Smooth muscle cell (in vitro differentiated cells): ENCODE measurements around the gene KCNJ12. TPM values are rescaled to one million over a fixed set of nuclear protein-coding genes. Genes with fewer than 3 reads are reported as not detected.
"Not testable (repeated sequence)": the region's sequence is repeated elsewhere in the genome, so short reads cannot be mapped to it uniquely, and the experiment has no call there.

ENCODE experiments used
- DNase-seq: peaks from one replicate; lab custom pipeline; 2025; ENCODE audit not compliant: unreplicated experiment; lab: John Stamatoyannopoulos, UW
- H2AFZ ChIP-seq: fragments of 200-600 bp; sonication (generic); 2 replicates; pipeline ENCODE4 v1.6.0; 2016; ENCODE audit warnings: antibody characterized with exemption, low read depth, mild to moderate bottlenecking
- H3F3A ChIP-seq: fragments of 200-600 bp; sonication (generic); 2 replicates; pipeline ENCODE4 v1.6.0; 2017; ENCODE audit warnings: antibody characterized with exemption, low read depth
- H3K27ac ChIP-seq: fragments of 200-600 bp; sonication (generic); 2 replicates; pipeline ENCODE4 v1.5.1; 2016; ENCODE audit warnings: low read depth, mild to moderate bottlenecking
- H3K27me3 ChIP-seq: fragments of 200-600 bp; sonication (generic); 2 replicates; pipeline ENCODE4 v1.6.1; 2016; ENCODE audit warnings: low read depth, mild to moderate bottlenecking
- H3K36me3 ChIP-seq: fragments of 200-600 bp; sonication (generic); 2 replicates; pipeline ENCODE4 v1.5.1; 2016; ENCODE audit warnings: low read depth
- H3K4me1 ChIP-seq: fragments of 200-600 bp; sonication (generic); 2 replicates; pipeline ENCODE4 v1.5.1; 2016; ENCODE audit warnings: low read depth
- H3K4me2 ChIP-seq: fragments of 200-600 bp; sonication (generic); 2 replicates; pipeline ENCODE4 v1.6.0; 2016; ENCODE audit warnings: mild to moderate bottlenecking
- H3K4me3 ChIP-seq: fragments of 200-600 bp; sonication (generic); 2 replicates; pipeline ENCODE4 v1.5.1; 2016; ENCODE audit warnings: mild to moderate bottlenecking
- H3K79me2 ChIP-seq: fragments of 200-600 bp; sonication (generic); 2 replicates; pipeline ENCODE4 v1.6.0; 2016; ENCODE audit warnings: low read depth, mild to moderate bottlenecking
- H3K9ac ChIP-seq: fragments of 200-600 bp; sonication (generic); 2 replicates; pipeline ENCODE4 v1.6.0; 2016; ENCODE audit warnings: low read depth
- H3K9me3 ChIP-seq: fragments of 200-600 bp; sonication (generic); replicated peaks from 2 replicates; pipeline ENCODE4 v1.5.1; 2016; ENCODE audit warnings: low read depth
- H4K20me1 ChIP-seq: fragments of 200-600 bp; sonication (generic); 2 replicates; pipeline ENCODE4 v1.6.0; 2016; ENCODE audit warnings: low read depth
- CTCF ChIP-seq: fragments of 200-600 bp; sonication (generic); IDR thresholded peaks from 2 replicates; pipeline ENCODE4 v1.5.1; 2017; ENCODE audit warnings: borderline replicate concordance, mild to moderate bottlenecking, antibody characterized with exemption; ENCODE audit not compliant: insufficient read depth, poor library complexity, severe bottlenecking
- WGBS: methylation state at CpG from one replicate; pipeline ENCODE4 v1.1.7; 2016; ENCODE audit warnings: low lambda C conversion rate; 5-methylcytosine and 5-hydroxymethylcytosine counted together
- polyA plus RNA-seq: library from polyadenylated mRNA; unstranded; fragments of >200 nt; fragmentation: Nextera tagmentation; extraction: Ambion mirVana; gene quantifications from 2 replicates; pipeline ENCODE4 v1.2.1, GENCODE V29; 2016
- total RNA-seq: library from RNA; depleted of rRNA; stranded (reverse); fragments of >200 nt; gene quantifications from 2 replicates; pipeline ENCODE4 v1.2.3, GENCODE V29; 2014

The KCNJ12 gene
- total and polyA plus RNA-seq, 2 experiments from 2014 or later: 0.04 to 0.18 TPM

GRCh38 chr17:21419299-21420239, 43.4 kb downstream of the KCNJ12 start:
- Histone ChIP-seq H3K9me3 (no peaks in the 10 kb centered on the region), H3K36me3 (no peaks in the 10 kb centered on the region), H2AFZ (no peak overlapping the region), H4K20me1 (no peaks in the 10 kb centered on the region), H3F3A (no peaks in the 10 kb centered on the region), H3K27me3 (no peaks in the 10 kb centered on the region), H3K79me2 (no peaks in the 10 kb centered on the region), H3K27ac (no peak overlapping the region), H3K4me1 (no peaks in the 10 kb centered on the region), H3K4me3 (no peak overlapping the region), H3K4me2 (no peak overlapping the region), H3K9ac (no peak overlapping the region)
- WGBS: 79% methylated on average over 25 of the region's 25 CpGs
- no peak for TF ChIP-seq CTCF
- no peak for DNase-seq

- not testable (repeated sequence) for H3K36me3 ChIP-seq, H2AFZ ChIP-seq, H3K4me3 ChIP-seq, H3K9me3 ChIP-seq, H3K27ac ChIP-seq, H3K4me2 ChIP-seq, H3F3A ChIP-seq, DNase-seq, H4K20me1 ChIP-seq, H3K79me2 ChIP-seq, H3K9ac ChIP-seq, H3K4me1 ChIP-seq, H3K27me3 ChIP-seq
- WGBS: 76% methylated on average over 11 of the region's 11 CpGs
Observed at GRCh38 chr17:21420503-21421090, 44.4 kb downstream of the KCNJ12 start.

GRCh38 chr17:21421421-21422310, 45.5 kb downstream of the KCNJ12 start:
- H3K9me3 ChIP-seq, H4K20me1 ChIP-seq, DNase-seq, H3K9ac ChIP-seq, H3K4me2 ChIP-seq, H3K27ac ChIP-seq, H3K36me3 ChIP-seq, H3K27me3 ChIP-seq, H2AFZ ChIP-seq, H3F3A ChIP-seq, H3K4me3 ChIP-seq, H3K79me2 ChIP-seq, H3K4me1 ChIP-seq: not testable (repeated sequence)
- 89% methylated on average over 20 of the region's 20 CpGs for WGBS

- not testable (repeated sequence) for H3K9ac ChIP-seq, H3K79me2 ChIP-seq, H3F3A ChIP-seq, H3K4me2 ChIP-seq, DNase-seq, H3K9me3 ChIP-seq, H4K20me1 ChIP-seq, H3K4me3 ChIP-seq, H3K27ac ChIP-seq, H3K36me3 ChIP-seq, H3K27me3 ChIP-seq, H3K4me1 ChIP-seq, H2AFZ ChIP-seq
- 81% methylated on average over 12 of the region's 14 CpGs for WGBS
Observed at GRCh38 chr17:21422311-21423189, 46.4 kb downstream of the KCNJ12 start.

DNA sequence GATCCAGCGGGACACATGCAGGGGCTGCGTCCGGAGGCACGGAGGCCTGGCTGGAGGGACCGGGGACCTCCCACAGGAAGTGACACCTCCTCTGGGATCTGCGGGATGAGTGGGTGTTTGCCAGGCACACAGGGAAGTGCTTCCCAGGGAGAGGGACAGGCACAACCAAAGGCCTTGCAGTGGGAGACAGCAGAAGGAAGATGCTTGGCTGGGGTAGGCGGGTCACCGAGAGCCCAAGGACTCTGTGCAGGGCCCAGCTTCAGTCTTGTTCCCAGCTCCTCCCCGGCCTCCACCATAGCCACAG, 47.0 kb downstream of the KCNJ12 start:
- H3K4me3 ChIP-seq, H2AFZ ChIP-seq: not testable (repeated sequence)
- 62% methylated on average over 9 of the region's 9 CpGs for WGBS

GRCh38 chr17:21424697-21425096, 48.5 kb downstream of the KCNJ12 start:
- 93% methylated on average over 7 of the region's 7 CpGs for WGBS
- H3F3A ChIP-seq, H4K20me1 ChIP-seq, H3K27me3 ChIP-seq, H3K4me1 ChIP-seq, H3K4me2 ChIP-seq, H2AFZ ChIP-seq, H3K27ac ChIP-seq, DNase-seq, H3K36me3 ChIP-seq, H3K79me2 ChIP-seq, H3K9me3 ChIP-seq, H3K4me3 ChIP-seq, H3K9ac ChIP-seq: not testable (repeated sequence)

More for the DNA sequence above, 47.0 kb downstream of the KCNJ12 start:
- DNase-seq, H3K9me3 ChIP-seq, H3K4me2 ChIP-seq, H3K27me3 ChIP-seq, H3F3A ChIP-seq, H4K20me1 ChIP-seq, H3K36me3 ChIP-seq, H3K79me2 ChIP-seq, H3K9ac ChIP-seq, H3K27ac ChIP-seq, H3K4me1 ChIP-seq: not testable (repeated sequence)
